ENCODE results near the gene CDH13. TPM values are rescaled to one million over a fixed set of nuclear protein-coding genes. Genes with fewer than 3 reads are reported as not detected.

Gene CDH13
- total RNA-seq, 1 donor from 2014 or later = 46.4 TPM

DNA sequence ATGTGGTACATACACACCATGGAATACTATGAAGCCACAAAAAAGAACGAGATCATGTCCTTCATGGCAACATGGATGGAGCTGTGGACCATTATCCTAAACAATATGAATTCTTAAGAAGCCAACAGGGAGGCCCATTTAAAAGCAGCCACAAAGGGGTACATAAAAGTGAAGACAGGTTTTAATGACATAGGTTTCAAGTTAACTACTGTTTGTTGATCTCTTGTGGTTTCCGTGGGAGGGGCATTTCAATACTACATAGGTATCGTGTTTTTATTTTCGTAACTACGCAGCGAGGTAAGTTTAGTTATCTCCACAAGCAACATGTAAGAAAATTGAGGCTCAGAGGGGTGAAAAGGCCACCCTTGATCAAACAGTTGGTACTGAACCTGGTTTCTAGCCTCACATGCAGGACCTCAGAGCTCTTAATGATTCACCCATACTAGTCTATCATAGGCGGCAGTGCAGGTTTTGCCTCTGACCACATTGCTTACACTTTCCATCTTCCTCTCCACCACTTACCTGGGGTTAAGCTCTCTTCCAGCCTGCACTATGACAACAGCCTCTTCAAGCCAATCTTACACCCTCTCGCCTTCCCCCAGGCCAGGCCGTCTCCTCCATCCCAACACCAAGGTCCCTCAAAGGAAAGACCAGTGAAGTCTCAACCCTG is 646.9 kb downstream of the CDH13 start:
- no peaks in the 10 kb centered on the region for H3K36me3 Mint-ChIP-seq
- no peak overlapping the region for H3K27ac Mint-ChIP-seq
- no peak overlapping the region for H3K4me3 Mint-ChIP-seq
- no peaks in the 10 kb centered on the region for H3K9me3 Mint-ChIP-seq
- H3K4me1 Mint-ChIP-seq (ENCODE audit: unreplicated experiment) = peaks cover 6% of the 10 kb centered on the region
- TF ChIP-seq CTCF (conservative IDR thresholded peaks at IDR 0.05) = no peak
- peaks cover 4% of the 10 kb centered on the region for H3K27me3 Mint-ChIP-seq
- DNase-seq (ENCODE audit: extremely low spot score, unreplicated experiment) = no peak

- no peak for DNase-seq (ENCODE audit: extremely low spot score, unreplicated experiment)
- TF ChIP-seq CTCF (conservative IDR thresholded peaks at IDR 0.05) = no peak
- no peak overlapping the region for H3K4me3 Mint-ChIP-seq
- H3K9me3 Mint-ChIP-seq = no peaks in the 10 kb centered on the region
- no peaks in the 10 kb centered on the region for H3K27me3 Mint-ChIP-seq
- no peaks in the 10 kb centered on the region for H3K36me3 Mint-ChIP-seq
- no peak overlapping the region for H3K27ac Mint-ChIP-seq
- peaks cover 6% of the 10 kb centered on the region for H3K4me1 Mint-ChIP-seq (ENCODE audit: unreplicated experiment)
Measured at GRCh38 chr16:83279251-83279650, 652.5 kb downstream of the CDH13 start.

DNA sequence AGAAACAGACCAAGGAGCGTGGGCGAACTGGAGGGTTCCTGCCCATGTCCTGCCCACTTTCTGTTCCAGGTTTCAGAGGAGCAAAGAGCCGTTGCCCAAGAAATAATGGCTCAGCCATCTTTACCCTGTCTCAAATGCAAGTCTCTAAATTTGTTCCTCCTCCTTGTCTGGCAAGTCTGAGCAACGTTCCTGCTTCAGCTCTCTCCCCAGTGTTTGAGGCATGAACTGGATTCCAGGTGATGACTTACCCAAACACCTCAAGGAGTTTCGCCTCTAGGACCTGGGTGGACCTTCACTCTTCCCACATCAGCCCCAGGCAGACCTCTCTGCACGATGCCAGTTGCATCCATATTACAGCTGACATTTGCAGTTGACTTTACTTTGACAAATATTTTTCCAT is 659.2 kb downstream of the CDH13 start:
- H3K4me3 Mint-ChIP-seq = no peak overlapping the region
- H3K4me1 Mint-ChIP-seq (ENCODE audit: unreplicated experiment) = no peaks in the 10 kb centered on the region
- H3K27me3 Mint-ChIP-seq = peaks cover 4% of the 10 kb centered on the region
- no peak for DNase-seq (ENCODE audit: extremely low spot score, unreplicated experiment)
- H3K9me3 Mint-ChIP-seq = no peaks in the 10 kb centered on the region
- H3K36me3 Mint-ChIP-seq = no peaks in the 10 kb centered on the region
- no peak for TF ChIP-seq CTCF (conservative IDR thresholded peaks at IDR 0.05)
- no peak overlapping the region for H3K27ac Mint-ChIP-seq

- H3K4me3 Mint-ChIP-seq = no peak overlapping the region
- no peaks in the 10 kb centered on the region for H3K27me3 Mint-ChIP-seq
- DNase-seq (ENCODE audit: extremely low spot score, unreplicated experiment) = no peak
- H3K9me3 Mint-ChIP-seq = no peaks in the 10 kb centered on the region
- no peaks in the 10 kb centered on the region for H3K36me3 Mint-ChIP-seq
- no peaks in the 10 kb centered on the region for H3K4me1 Mint-ChIP-seq (ENCODE audit: unreplicated experiment)
- TF ChIP-seq CTCF (conservative IDR thresholded peaks at IDR 0.05) = no peak
- H3K27ac Mint-ChIP-seq = no peak overlapping the region
Measured at GRCh38 chr16:83296505-83296904, 669.7 kb downstream of the CDH13 start.

- Mint-ChIP-seq H3K27me3 (no peaks in the 10 kb centered on the region), H3K4me1 (ENCODE audit: unreplicated experiment) (no peaks in the 10 kb centered on the region), H3K4me3 (no peak overlapping the region), H3K36me3 (no peaks in the 10 kb centered on the region), H3K27ac (no peak overlapping the region), H3K9me3 (no peaks in the 10 kb centered on the region)
- DNase-seq (ENCODE audit: extremely low spot score, unreplicated experiment) = no peak
- TF ChIP-seq CTCF (conservative IDR thresholded peaks at IDR 0.05) = no peak
Measured at GRCh38 chr16:83298541-83298940, 671.8 kb downstream of the CDH13 start.

- no peak overlapping the region for H3K27ac Mint-ChIP-seq
- no peaks in the 10 kb centered on the region for H3K9me3 Mint-ChIP-seq
- H3K4me3 Mint-ChIP-seq = no peak overlapping the region
- no peaks in the 10 kb centered on the region for H3K36me3 Mint-ChIP-seq
- DNase-seq (ENCODE audit: extremely low spot score, unreplicated experiment) = no peak
- H3K27me3 Mint-ChIP-seq = peaks cover 3% of the 10 kb centered on the region
- TF ChIP-seq CTCF (conservative IDR thresholded peaks at IDR 0.05) = no peak
- no peaks in the 10 kb centered on the region for H3K4me1 Mint-ChIP-seq (ENCODE audit: unreplicated experiment)
Measured at GRCh38 chr16:83300326-83300725, 673.6 kb downstream of the CDH13 start.
